Measurements from ENCODE around the gene SOBP. TPM values are rescaled to one million over a fixed set of nuclear protein-coding genes. Genes with fewer than 3 reads are reported as not detected.

The SOBP gene
- total and polyA plus RNA-seq, 5 donors from 2014 or later, result 0.07 to 0.13 TPM; not detected in 3

DNA sequence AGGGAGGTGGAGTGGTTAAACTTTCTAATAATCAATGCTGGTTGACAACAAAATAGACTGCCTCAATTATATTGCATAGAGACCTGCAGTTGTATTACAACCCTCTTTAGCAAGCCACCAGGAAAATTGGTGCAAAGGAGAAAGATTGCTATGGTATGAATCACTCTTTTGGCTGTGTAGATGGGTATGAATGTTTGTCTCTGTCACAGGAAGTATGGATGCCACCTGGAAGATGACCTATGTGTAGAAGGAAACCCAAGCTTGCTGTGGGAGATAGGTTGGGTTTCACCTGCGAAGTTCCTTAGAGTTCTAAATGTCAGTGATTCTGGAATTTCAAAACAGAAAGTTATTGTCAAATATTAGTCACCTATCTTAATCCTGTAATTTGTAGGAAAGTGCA, 134.6 kb downstream of the SOBP start:
- H3K27ac ChIP-seq (ENCODE audit: insufficient read depth, low read length, poor library complexity, severe bottlenecking), result no peak overlapping the region
- peaks cover 15% of the 10 kb centered on the region for H3K27me3 Mint-ChIP-seq
- peaks cover 0 to 12% (median 9%) of the 10 kb centered on the region in 4 donors for H3K4me1 Mint-ChIP-seq
- no peaks in the 10 kb centered on the region for H3K36me3 ChIP-seq (ENCODE audit: control insufficient read depth, insufficient read depth, low read length)
- ATAC-seq (ENCODE audit: low read depth in 2 of 2), result no peak
- H3K36me3 Mint-ChIP-seq, result no peaks in the 10 kb centered on the region
- H3K27ac Mint-ChIP-seq, result no peak overlapping the region
- no peak overlapping the region for H3K4me3 ChIP-seq (ENCODE audit: low read depth, low read length)
- no peaks in the 10 kb centered on the region for H3K9me3 ChIP-seq (ENCODE audit: control insufficient read depth in 2 of 2, low read length in 2 of 2)
- H3K4me1 ChIP-seq (ENCODE audit: control insufficient read depth, insufficient read depth, low read length, poor library complexity, severe bottlenecking), result no peaks in the 10 kb centered on the region
- no peak overlapping the region for H3K4me3 Mint-ChIP-seq
- DNase-seq, result no peak
- no peaks in the 10 kb centered on the region for H3K9me3 Mint-ChIP-seq
- peaks cover 12% of the 10 kb centered on the region for H3K27me3 ChIP-seq (ENCODE audit: control insufficient read depth, insufficient read depth, low read length)

DNA sequence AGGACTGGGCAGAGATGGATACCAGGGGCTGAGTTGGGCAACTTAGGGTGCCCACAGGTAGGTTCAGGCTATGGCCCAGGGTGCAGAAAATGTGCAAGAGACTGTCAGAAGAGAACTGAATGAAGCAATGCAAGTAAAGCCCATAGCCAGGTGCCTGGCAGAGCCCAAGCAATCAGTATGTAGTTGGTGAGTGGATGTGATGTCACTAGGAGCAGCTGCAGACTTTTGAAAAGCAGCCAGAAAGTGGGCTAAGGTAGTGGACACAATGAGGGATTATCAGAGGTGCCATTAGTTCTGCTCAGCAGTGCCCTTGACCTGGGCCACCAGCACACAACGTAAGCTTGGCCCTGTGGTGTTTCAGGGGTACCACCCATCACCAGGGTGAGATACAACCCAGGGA, 135.3 kb downstream of the SOBP start:
- Mint-ChIP-seq H3K27me3 (peaks cover 15% of the 10 kb centered on the region), H3K27ac (no peak overlapping the region), H3K4me3 (no peak overlapping the region), H3K36me3 (no peaks in the 10 kb centered on the region), H3K9me3 (no peaks in the 10 kb centered on the region), H3K4me1 (peaks cover 0 to 8% (median 8%) of the 10 kb centered on the region in 4 donors)
- Histone ChIP-seq H3K27me3 (ENCODE audit: control insufficient read depth, insufficient read depth, low read length) (peaks cover 18% of the 10 kb centered on the region), H3K27ac (ENCODE audit: insufficient read depth, low read length, poor library complexity, severe bottlenecking) (no peak overlapping the region), H3K4me3 (ENCODE audit: low read depth, low read length) (no peak overlapping the region), H3K4me1 (ENCODE audit: control insufficient read depth, insufficient read depth, low read length, poor library complexity, severe bottlenecking) (no peaks in the 10 kb centered on the region), H3K9me3 (ENCODE audit: control insufficient read depth in 2 of 2, low read length in 2 of 2) (no peaks in the 10 kb centered on the region), H3K36me3 (ENCODE audit: control insufficient read depth, insufficient read depth, low read length) (no peaks in the 10 kb centered on the region)
- ATAC-seq (ENCODE audit: low read depth in 2 of 2) (no peak), DNase-seq (no peak)

DNA sequence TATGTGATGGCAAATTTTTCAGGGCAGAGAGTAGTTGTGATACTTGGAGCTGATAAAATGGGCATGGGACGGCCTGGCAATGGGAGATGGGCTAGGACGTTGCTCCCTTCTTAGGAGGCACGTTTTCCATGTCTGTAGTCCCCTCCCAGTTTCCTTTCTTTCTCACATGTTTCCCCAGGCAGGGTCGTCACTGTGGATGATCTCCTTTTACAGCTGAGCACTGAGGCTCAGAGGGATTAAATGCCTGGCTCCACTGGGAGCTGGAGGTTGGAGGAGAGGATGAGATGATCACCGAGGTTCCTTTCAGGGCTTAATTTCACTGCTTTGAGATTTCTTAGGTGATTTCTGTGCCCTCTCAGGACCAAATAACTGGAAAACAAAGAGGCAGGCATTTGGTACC, 136.7 kb downstream of the SOBP start:
- Mint-ChIP-seq H3K4me1 (no peaks in the 10 kb centered on the region), H3K4me3 (no peak overlapping the region), H3K27ac (no peak overlapping the region), H3K9me3 (no peaks in the 10 kb centered on the region), H3K27me3 (peaks cover 20% of the 10 kb centered on the region), H3K36me3 (no peaks in the 10 kb centered on the region)
- H3K4me3 ChIP-seq (ENCODE audit: low read depth, low read length), result no peak overlapping the region
- ATAC-seq (ENCODE audit: low read depth in 2 of 2) (no peak), DNase-seq (no peak)
- H3K27ac ChIP-seq (ENCODE audit: insufficient read depth, low read length, poor library complexity, severe bottlenecking), result no peak overlapping the region
- H3K36me3 ChIP-seq (ENCODE audit: control insufficient read depth, insufficient read depth, low read length), result no peaks in the 10 kb centered on the region
- no peaks in the 10 kb centered on the region for H3K4me1 ChIP-seq (ENCODE audit: control insufficient read depth, insufficient read depth, low read length, poor library complexity, severe bottlenecking)
- peaks cover 29% of the 10 kb centered on the region for H3K27me3 ChIP-seq (ENCODE audit: control insufficient read depth, insufficient read depth, low read length)
- no peaks in the 10 kb centered on the region for H3K9me3 ChIP-seq (ENCODE audit: control insufficient read depth in 2 of 2, low read length in 2 of 2)

DNA sequence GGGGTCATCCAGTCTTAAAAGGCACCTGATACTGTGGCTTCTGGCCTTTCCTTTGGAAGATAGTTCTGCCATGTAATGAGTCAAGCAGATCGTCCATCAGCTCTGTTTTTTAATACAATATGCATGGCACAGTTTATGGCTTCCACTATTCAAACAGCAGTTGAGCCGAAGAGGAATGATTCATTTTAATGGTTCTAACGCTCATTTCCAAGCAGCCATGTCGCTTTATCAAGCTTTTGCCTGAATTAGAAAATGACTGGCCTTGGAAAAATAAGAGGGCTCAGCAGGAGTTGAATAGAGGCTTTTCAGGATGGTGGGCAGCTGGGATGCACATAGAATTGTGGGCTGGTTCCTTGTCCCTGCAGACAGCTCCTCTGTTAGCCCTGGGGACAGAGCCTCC, 138.1 kb downstream of the SOBP start:
- H3K27ac ChIP-seq (ENCODE audit: insufficient read depth, low read length, poor library complexity, severe bottlenecking), result no peak overlapping the region
- ATAC-seq (ENCODE audit: low read depth in 2 of 2) (no peak), DNase-seq (no peak)
- H3K27ac Mint-ChIP-seq, result no peak overlapping the region
- no peak overlapping the region for H3K4me3 ChIP-seq (ENCODE audit: low read depth, low read length)
- no peaks in the 10 kb centered on the region for H3K9me3 Mint-ChIP-seq
- peaks cover 0 to under 1% (median 0%) of the 10 kb centered on the region in 4 donors for H3K4me1 Mint-ChIP-seq
- H3K36me3 ChIP-seq (ENCODE audit: control insufficient read depth, insufficient read depth, low read length), result no peaks in the 10 kb centered on the region
- H3K36me3 Mint-ChIP-seq, result no peaks in the 10 kb centered on the region
- H3K27me3 Mint-ChIP-seq, result peaks cover 31% of the 10 kb centered on the region
- H3K4me3 Mint-ChIP-seq, result no peak overlapping the region
- H3K4me1 ChIP-seq (ENCODE audit: control insufficient read depth, insufficient read depth, low read length, poor library complexity, severe bottlenecking), result no peaks in the 10 kb centered on the region
- peaks cover 34% of the 10 kb centered on the region for H3K27me3 ChIP-seq (ENCODE audit: control insufficient read depth, insufficient read depth, low read length)
- H3K9me3 ChIP-seq (ENCODE audit: control insufficient read depth in 2 of 2, low read length in 2 of 2), result no peaks in the 10 kb centered on the region

DNA sequence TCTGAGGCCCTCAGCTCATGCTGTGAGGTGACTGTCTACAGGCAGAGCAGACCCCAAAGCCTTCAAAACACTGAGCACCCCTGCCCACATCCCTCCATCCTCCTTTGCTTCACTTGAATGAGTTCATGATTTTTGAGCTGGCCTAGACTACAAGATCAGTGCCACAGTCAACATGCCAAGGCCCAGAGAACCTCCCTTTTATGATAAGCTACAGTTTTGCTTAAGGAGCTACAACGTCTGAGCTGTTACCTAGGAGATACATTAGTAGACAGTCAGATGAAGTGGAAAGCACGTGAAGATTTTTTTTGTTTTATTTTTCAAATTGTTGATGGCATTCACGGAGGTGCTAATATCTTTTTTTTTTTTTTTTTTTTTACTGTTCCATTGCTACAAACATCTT, 139.0 kb downstream of the SOBP start:
- Mint-ChIP-seq H3K27me3 (peaks cover 40% of the 10 kb centered on the region), H3K27ac (no peak overlapping the region), H3K4me3 (no peak overlapping the region), H3K4me1 (peaks cover 0 to 7% (median 2%) of the 10 kb centered on the region in 4 donors), H3K36me3 (no peaks in the 10 kb centered on the region), H3K9me3 (no peaks in the 10 kb centered on the region)
- DNase-seq (no peak), ATAC-seq (ENCODE audit: low read depth in 2 of 2) (no peak)
- H3K4me3 ChIP-seq (ENCODE audit: low read depth, low read length), result no peak overlapping the region
- no peak overlapping the region for H3K27ac ChIP-seq (ENCODE audit: insufficient read depth, low read length, poor library complexity, severe bottlenecking)
- no peaks in the 10 kb centered on the region for H3K36me3 ChIP-seq (ENCODE audit: control insufficient read depth, insufficient read depth, low read length)
- H3K9me3 ChIP-seq (ENCODE audit: control insufficient read depth in 2 of 2, low read length in 2 of 2), result no peaks in the 10 kb centered on the region
- H3K4me1 ChIP-seq (ENCODE audit: control insufficient read depth, insufficient read depth, low read length, poor library complexity, severe bottlenecking), result no peaks in the 10 kb centered on the region
- H3K27me3 ChIP-seq (ENCODE audit: control insufficient read depth, insufficient read depth, low read length), result peaks cover 41% of the 10 kb centered on the region

DNA sequence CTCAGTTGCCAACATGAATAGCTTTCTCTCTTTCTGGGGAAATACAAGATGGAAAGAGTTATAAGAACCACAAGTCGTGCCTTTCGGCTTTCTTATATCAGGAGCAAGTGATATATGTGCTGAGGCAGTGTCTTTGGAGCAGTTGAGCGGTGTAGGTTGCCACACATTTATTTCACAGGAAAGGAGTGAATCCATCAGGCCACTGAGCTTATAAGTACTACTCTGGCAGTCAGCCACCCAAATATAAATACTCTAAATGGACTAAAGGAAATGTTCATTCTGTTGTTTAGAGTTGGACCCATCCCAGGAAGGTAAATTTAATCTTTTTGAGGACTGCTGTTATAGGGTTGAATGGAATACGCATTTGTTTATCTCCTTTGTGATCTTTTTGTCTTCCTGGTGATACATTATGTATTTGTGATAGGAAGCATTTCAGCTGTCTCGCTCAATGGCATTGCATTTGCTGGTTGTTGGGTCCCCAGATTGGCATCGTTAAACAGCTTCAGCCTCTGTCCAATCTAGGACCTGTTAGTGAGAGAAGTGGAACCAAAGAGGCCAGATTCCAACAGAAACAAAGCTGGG, 139.7 kb downstream of the SOBP start:
- H3K36me3 ChIP-seq (ENCODE audit: control insufficient read depth, insufficient read depth, low read length), result no peaks in the 10 kb centered on the region
- H3K27ac ChIP-seq (ENCODE audit: insufficient read depth, low read length, poor library complexity, severe bottlenecking), result no peak overlapping the region
- DNase-seq (no peak), ATAC-seq (ENCODE audit: low read depth in 2 of 2) (no peak)
- no peak overlapping the region for H3K4me3 Mint-ChIP-seq
- no peak overlapping the region for H3K27ac Mint-ChIP-seq
- H3K4me3 ChIP-seq (ENCODE audit: low read depth, low read length), result no peak overlapping the region
- H3K27me3 ChIP-seq (ENCODE audit: control insufficient read depth, insufficient read depth, low read length), result peaks cover 41% of the 10 kb centered on the region
- peaks cover 4% of the 10 kb centered on the region for H3K4me1 ChIP-seq (ENCODE audit: control insufficient read depth, insufficient read depth, low read length, poor library complexity, severe bottlenecking)
- H3K27me3 Mint-ChIP-seq, result peaks cover 41% of the 10 kb centered on the region
- H3K4me1 Mint-ChIP-seq, result peaks cover 0 to 8% (median 2%) of the 10 kb centered on the region in 4 donors
- H3K36me3 Mint-ChIP-seq, result no peaks in the 10 kb centered on the region
- no peaks in the 10 kb centered on the region for H3K9me3 Mint-ChIP-seq
- H3K9me3 ChIP-seq (ENCODE audit: control insufficient read depth in 2 of 2, low read length in 2 of 2), result no peaks in the 10 kb centered on the region

DNA sequence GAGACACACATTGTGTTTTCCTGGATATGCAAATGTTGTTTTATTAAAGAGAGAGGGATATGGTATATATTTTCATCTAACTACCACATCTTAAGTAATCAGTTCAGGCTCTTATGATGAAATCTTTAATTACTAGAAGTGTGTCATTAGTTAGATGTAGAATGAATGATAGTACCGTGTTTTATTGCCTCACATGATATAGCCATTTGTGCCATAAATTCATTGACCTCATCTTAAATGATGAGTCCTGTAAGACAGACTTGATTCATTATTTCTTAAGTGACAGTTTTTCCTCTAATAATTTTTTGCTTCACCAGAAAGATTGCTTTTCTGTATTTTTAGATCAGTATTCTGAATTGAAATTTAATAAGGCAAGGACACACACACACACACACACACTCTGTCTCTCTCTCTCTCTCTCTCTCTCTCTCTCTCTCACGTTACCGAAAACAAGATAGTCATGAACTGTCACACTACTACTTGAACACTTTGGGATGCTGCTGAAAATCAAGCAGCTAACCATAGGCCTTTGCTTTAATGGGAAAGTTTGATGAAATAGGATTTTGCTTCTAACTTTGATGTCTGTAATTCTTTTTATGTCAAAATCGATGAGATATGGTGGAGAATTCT, 140.5 kb downstream of the SOBP start:
- DNase-seq, result no peak
- H3K27ac Mint-ChIP-seq, result no peak overlapping the region
- Histone ChIP-seq H3K36me3 (ENCODE audit: control insufficient read depth, insufficient read depth, low read length) (no peaks in the 10 kb centered on the region), H3K4me3 (ENCODE audit: low read depth, low read length) (no peak overlapping the region), H3K9me3 (ENCODE audit: control insufficient read depth in 2 of 2, low read length in 2 of 2) (no peaks in the 10 kb centered on the region), H3K4me1 (ENCODE audit: control insufficient read depth, insufficient read depth, low read length, poor library complexity, severe bottlenecking) (peaks cover 5% of the 10 kb centered on the region), H3K27ac (ENCODE audit: insufficient read depth, low read length, poor library complexity, severe bottlenecking) (no peak overlapping the region), H3K27me3 (ENCODE audit: control insufficient read depth, insufficient read depth, low read length) (peaks cover 43% of the 10 kb centered on the region)
- no peaks in the 10 kb centered on the region for H3K9me3 Mint-ChIP-seq
- no peaks in the 10 kb centered on the region for H3K36me3 Mint-ChIP-seq
- peaks cover 40% of the 10 kb centered on the region for H3K27me3 Mint-ChIP-seq
- no peak overlapping the region for H3K4me3 Mint-ChIP-seq
- H3K4me1 Mint-ChIP-seq, result peaks cover 0 to 8% (median 2%) of the 10 kb centered on the region in 4 donors
- no peak for ATAC-seq (ENCODE audit: low read depth in 2 of 2)

Data from CD4-positive, CD25-positive, alpha-beta regulatory T cell (primary cell).